GM21367 (cell line): Measurements from ENCODE around the gene TFAP2A.
A peak's percentile ranks its signal among the peaks of the same experiment; 100 is the strongest.

Experiments used
- ATAC-seq: cut with Tn5 transposase; IDR thresholded peaks from one replicate; pipeline ENCODE4 v1.9.1; 2021; ENCODE audit not compliant: unreplicated experiment

TFAP2A gene

DNA sequence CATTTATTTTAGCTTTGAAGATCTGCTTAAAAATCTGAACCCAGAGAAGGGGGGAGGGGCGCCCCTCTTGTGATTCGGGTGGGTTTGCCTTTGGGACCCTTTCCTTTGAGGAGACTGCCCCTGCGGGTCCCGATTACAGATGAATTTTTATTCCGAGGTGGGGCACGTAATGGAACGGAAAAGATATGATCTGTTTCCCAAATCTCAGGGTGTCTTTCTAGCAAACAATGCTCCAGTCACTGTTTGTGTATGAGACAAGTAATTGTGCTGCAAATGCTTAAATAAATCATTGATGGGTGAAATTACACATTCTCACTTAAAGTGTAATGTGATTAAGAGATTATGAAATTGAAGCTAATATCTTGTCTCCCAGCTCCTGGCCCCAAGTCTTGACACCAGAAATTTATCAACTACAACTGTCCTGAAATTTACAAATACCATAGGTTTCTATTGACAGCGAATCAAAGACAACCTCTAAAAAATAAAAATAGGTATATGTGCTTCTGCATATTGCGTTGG is 30.7 kb downstream of the TFAP2A start:
- ATAC-seq = no peak

DNA sequence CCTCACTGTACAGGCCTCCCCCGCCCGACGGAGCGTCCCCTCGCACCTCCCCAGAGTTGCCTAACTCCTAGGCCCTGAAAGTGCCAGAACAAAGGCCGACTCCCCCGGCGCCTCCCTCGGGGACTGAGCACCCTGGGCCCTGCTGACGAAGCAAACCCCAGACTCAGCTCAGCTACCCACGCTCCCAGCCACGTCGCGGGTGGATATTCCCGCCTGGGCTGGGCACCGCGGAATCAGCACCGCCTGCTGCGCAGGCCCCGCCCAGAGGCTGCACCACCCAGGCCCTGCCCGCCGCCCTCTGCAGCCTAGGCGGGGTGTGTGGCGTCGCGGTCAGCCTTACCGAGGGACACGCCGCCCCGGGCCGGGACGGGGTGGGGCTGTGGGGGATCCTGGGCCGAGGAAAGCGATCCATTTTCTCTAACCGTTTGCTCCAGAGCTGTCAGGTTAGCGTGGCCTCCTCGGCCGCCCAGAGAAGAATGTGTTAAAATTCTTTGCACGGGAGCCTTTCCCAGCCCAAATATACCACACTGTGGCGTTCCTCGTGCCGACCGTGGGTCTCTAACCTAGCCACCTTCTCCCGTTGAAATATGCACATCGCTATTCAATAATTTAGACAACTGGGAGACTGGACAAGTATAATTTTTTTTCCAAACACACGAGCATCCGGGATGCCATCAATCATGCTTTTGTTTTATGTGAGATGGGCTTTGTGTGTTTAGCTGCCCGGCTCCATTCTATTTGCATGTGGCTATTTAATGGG is 31.4 kb downstream of the TFAP2A start:
- no peak for ATAC-seq

DNA sequence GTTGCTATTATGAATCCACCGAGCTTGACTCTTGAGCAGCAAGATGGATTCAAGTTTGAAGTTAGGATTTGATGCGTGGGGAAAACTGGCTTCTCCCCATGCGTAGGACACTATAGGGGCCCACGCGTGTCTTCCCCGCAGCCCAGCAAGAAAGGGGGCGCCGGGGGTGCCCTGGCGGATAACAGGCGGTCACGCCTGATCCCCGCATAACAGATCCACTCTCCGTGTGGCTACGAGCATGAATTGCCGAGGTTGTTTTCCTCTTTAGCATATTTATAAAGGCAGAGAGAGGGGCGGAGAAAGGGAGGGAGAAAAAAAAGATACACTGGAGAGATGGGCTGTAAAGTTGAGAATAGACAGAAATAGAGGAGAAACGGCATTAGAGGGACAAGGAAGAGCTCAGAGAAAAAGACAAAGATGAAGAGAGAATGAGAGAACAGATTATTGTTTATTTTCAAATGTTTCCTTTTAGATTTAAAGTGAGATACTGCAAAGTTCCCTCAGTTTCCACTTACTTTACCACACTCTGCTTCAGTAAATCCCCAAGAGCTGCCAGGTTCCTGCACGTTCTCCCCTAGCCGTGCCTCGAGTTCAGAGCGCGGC is 32.0 kb downstream of the TFAP2A start:
- no peak for ATAC-seq

DNA sequence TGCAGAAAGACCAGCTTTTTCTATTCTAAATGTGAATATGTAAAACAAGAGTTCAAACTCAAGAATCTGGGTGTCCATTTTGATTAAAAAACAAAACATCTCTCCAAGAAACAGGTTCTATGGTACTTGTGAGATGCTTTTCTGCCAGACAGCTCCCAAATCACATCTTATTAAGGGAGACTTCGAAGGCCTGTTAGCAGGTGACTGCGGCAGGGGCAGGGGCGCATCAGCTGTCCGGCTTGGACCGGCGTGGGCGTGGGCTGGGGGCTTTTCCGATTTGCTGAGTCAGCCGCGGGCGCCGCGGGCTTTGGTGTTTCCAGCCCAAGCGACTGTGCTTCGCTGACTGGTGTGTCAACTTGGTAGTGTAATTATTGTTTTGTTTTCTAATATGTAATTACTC is 32.6 kb downstream of the TFAP2A start:
- no peak for ATAC-seq

DNA sequence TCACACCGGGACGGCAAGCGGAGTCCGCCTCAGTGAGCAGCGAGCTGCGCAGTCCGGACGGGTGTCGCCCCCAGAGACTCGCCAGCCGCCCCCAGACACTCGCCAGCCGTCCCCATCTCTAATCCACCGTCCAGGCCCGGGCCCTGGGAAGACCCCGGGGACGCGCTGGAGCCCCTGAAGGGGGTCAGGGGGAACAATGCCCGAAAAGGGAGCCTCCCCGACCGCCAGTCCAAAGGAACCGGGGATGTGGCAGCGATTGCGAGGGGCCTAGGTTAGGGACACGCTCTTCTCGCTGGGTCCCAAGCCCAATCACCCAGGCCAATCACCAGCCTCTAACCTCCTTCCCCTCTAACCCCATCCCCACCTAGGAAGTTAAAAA is 33.1 kb downstream of the TFAP2A start:
- peak; percentile 11 for ATAC-seq

DNA sequence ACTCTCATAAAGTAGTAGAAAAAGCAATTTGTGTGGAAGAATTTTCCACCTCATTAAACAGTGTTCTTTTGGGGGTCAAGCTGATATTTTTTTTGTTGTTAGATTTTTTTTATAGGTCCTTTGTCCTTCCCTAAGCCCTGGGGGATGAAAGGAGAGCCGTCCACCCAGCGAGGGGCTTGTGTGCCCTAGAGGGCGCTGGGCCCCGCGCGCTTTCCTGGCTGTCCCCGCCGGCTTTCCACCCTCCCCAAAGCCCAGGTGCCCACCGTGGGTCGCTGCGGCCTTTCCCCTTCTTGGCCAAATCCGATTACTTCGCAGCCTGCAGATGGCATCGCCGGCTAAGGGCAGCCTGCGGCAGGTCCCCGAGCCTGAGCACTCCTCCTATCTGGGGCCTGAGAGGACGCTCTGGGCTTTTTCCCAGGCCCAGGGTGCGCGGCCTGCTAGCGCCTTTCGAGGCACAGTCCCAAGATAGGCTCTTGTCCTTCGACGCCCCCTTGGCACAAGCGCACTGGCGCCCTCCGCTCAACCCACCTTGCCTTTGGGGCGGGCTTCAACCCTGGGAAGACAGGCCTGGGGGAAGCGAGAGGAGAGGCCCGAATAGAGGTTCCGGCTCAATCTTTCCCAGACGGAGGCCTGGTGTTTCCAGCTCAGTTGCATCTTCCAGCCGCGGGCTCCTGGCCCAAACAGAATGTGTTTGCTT is 33.6 kb downstream of the TFAP2A start:
- peak; percentile 45 for ATAC-seq

DNA sequence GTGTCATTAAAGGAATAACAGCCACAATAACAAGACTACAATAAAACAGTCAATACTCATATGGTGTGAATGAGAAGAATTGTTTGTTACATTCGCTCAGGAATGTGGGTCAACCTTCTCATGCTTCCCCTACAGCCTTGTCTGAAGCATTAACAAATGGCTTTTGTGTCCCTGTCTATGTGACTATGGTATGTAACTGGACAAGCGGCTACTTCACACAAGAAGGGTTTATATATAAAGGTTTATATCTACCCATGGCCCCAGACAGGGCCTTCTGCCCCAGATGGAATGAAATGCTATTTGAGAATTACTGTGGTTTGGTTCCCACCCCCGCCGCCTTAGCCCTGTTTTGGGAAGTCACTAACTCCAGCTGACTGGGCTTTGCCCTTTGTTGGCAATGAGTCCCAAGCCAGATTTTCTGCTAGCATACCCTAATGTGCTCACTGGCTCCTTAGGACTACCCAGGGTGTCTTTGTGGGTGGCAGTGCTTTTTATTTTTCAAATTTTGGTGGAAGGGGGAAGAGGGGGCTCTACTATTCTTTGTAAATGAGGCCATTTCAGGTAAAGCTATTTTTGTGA is 39.4 kb downstream of the TFAP2A start:
- ATAC-seq = no peak

DNA sequence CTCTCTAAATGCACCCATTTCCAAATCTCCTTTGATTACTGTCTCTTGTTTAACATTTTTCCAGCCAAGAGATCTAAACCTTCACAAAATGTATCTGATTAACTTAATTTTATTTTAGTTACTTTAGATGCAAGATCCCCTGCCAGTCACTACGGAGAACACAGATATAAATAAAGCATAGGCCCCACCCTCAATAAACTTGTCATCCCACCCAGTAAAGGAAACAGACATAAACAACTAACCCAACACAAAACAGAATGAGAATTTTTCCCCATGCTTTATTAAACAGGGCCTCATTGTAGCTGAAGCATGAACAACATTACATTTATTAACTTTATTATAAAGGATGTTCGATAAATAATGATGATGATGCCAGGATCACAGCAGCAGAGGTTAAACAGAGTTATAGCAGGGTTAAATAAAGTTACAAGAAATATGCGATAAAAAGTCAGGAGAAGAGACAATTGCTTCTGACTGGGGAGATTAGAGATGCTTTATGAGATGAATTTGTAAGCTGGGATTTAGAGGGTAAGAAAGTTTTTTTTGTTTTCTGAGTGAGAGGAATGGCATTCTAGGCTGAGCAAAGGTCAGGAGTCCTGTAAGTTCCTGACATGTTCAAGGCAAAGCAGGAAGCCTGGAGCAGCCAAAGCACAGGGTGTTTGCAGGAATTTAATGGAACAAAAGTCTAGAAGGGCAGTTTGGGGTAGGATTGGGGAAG is 41.1 kb downstream of the TFAP2A start:
- ATAC-seq = no peak

DNA sequence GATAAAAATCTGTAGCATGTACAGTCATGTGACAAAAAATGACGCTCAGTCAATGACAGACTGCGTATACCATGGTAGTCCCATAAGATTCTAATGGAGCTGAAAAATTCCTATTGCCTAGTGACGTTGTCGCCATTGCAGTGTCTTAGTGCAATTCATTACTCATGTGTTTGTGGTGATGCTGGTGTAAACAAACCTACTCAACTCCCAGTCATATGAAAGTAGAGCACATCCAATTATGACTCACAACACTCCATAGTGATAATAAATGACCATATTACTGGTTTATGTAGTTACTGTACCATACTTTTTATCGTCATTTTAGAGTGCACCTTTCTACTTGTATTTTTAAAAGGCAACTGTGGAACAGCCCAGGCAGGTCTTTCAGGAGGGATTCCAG is 45.0 kb downstream of the TFAP2A start:
- ATAC-seq = no peak

DNA sequence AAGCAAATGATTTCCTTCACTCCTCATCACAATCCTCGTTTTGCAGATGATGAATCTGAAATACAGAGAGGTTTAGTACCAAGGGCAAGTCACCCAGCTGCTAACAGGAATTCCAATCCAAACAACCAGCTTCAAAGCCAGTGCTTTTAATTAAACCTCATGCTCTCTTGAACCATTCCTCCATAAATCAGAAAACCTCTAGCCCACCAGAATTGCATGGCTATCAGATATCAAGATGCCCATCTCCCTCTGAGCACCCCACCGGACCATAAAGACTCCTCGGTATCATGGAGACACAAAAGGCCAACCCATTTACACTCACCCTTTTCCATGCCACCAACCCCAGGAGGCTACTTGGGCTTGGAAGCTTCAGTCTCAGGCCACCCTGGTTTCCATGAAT is 46.0 kb downstream of the TFAP2A start:
- ATAC-seq = no peak

DNA sequence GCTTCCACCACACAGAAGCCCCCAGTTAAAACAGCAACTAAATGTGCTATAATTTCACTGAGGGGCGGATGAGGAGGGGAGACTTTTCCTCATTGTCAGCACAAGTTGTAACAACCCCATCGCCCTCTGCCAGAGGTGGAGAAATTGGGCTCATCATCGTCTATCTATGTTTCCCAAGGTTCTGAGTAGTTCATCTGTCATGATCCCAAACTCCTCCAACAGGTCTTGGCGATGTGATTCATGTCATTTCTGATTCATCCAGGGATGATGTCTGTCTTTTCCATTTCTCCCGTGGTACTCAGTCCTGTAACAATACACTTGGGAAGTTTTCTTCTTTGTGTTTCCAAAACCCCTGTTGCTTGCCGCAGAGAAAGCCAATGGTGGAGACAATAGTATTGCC is 51.0 kb downstream of the TFAP2A start:
- no peak for ATAC-seq

DNA sequence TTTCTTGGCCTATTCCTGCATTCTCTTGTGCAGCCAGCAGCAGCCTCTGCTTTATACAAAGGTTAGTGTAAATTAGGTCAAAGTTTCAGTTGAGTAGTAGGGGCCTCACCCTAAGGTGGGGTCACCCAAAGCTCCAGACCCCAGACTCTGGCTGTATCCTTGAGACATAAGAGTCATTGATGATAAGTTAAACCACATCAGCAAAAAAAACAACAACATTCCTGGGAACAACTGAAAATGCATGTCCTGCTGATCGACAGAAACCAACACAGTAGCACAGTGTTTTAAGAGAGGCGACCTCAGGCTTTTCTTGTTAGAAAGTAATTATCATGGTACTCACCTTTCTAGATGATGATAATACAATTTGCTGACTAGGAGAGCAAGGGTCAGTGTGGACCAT is 52.6 kb downstream of the TFAP2A start:
- no peak for ATAC-seq

DNA sequence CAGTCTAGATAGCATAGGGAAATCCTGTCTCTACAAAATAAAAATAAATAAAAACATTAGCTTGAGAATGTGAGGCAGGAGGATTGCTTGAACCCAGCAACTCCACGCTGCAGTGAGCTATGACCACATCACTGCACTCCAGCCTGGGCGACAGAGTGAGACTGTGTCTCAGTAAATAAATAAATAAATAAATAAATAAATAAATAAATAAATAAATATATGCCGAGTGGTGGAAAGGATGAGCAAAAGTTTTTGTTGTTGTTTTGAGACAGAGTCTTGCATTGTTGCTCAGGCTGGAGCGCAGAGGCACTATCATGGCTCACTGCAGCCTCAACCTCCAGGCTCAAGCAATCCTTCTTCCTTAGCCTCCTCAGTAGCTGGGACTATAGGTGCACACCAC is 53.4 kb downstream of the TFAP2A start:
- ATAC-seq = no peak

DNA sequence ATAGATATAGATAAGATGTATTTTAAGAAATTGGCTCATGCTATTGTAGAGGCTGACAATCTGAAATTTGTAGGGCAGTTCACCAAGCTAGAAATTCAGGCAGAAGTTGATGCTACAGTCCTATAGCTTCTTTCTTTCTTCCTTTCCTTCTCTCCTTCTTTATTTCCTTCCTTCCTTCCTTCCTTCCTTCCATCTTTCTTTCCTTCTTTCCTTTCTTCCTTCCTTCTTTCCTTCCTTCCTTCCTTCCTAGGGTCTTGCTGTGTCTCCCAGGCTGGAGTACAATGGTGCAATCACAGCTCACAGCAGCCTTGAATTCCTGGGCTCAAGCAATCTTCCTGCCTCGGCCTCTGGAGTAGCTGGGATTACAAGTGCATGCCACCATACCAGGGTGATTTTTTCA is 55.3 kb downstream of the TFAP2A start:
- no peak for ATAC-seq

DNA sequence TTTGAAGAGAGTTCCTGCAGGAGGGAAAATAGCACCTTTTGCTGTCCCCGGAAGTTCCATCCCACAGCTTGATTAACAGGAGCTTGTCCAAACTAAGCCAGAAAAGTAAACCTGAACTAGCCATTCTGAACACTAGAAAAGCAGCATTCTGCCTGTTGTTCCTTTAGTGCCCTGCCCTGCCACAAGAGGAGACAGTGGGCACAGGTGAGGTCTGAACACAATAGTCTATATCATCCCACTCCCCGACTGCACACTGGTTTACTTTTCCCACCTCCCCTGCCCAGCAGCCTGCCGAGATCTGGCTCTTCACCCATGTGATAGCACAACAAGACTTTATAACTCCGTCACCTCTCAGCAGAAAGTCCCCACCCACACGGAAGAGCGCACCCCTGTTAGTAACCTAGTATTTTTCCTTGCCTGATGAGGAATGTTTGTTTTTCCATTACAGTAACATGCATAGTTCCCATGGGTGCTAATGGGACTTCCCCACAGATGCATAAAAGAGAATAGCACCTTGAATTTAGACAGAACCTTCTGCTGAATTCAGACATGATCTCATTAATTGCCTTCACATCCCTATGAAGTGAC is 59.7 kb downstream of the TFAP2A start:
- ATAC-seq = peak; percentile 38

DNA sequence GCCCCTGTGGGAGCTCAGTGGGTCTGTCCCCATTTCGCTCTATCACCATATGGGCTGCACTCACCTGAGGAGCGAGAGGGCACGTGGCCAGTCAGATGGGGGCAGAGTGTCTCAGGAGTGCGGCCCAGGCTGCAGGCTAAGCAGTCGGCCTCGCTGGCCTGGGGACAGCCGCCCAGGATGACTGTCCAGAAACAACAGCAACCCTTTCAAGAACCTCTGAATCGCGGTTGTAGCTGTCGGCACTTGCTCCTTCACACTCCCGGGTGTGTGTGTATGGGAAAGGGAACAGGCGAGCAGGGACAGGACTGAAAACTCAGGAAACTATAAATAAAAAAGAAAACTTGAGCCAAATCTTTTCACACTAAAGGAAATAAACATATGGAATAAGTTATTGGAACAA is 63.1 kb downstream of the TFAP2A start:
- no peak for ATAC-seq

DNA sequence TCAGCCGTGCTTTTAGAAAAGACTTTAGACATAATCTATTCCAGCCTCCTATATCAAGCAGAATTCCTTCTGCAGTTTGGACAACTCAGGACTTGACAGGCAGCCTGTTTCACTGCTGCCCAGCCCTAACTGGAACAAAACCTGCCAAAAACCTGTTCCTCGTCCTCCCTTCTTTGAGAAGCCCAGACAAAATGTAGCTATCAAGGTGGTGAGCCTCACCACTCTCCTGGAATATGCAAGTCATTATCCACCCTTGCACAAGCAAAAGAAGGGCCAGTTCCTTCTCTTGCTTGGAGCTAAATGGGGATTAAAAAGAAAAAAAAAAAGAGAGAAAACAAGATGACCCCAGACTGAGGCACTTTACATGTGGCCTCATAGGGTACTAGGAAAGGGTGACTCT is 64.2 kb downstream of the TFAP2A start:
- no peak for ATAC-seq

DNA sequence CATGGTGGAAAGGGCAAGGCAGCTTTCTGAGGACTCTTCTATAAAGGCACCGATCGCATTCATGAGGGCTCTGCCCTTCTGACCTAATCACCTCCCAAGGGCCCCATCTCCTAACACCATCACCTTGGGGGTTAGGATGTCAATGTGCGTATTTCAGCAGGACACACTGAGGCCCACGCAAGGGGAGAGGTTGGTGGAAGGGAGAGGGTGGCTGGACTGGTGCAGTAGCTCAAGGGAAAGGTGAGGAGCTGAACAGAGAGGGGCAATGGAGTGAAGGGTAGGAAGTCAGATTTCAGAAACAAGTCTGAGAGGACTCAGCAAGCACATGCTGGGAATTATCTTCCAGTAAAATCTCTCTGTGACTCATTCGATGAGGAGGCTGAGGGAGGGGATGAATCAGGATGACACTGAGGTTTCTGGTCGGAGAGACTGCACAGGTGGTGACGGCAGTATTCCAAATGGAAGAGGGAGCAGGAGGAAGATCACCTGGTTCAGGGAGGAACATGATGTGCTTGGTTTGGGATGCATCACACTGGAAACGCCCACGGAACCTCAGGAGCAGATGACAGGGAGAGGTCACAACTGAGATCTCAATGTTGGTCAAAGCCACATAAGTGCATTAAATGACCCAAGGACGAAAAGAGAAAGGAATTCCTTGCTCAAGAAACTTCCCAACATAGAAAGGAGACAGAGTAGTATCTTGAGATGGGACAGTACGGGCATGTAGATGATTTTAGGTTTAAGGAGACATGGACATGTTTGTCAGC is 67.1 kb downstream of the TFAP2A start:
- ATAC-seq = no peak
